ENCODE data around the gene SAMD13.

Gene SAMD13, protein sequence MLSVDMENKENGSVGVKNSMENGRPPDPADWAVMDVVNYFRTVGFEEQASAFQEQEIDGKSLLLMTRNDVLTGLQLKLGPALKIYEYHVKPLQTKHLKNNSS

GRCh38 chr1:84301004-84301784 is at the start of gene SAMD13:
Gene SAMD13 (plus strand): TSS chr1:84301708. CDS start chr1:84303235, 1,527 bp downstream.
- no peak for DNase-seq (ENCODE audit: low read depth in 3 of 3, low spot score in 1 of 3)

GRCh38 chr1:84253036-84253435 is 48.5 kb upstream of the SAMD13 start:
- no peak for DNase-seq (ENCODE audit: low read depth in 3 of 3, low spot score in 1 of 3)

- DNase-seq (ENCODE audit: low read depth in 3 of 3, low spot score in 1 of 3) = no peak
Measured at GRCh38 chr1:84253891-84254290, 47.6 kb upstream of the SAMD13 start.

DNA sequence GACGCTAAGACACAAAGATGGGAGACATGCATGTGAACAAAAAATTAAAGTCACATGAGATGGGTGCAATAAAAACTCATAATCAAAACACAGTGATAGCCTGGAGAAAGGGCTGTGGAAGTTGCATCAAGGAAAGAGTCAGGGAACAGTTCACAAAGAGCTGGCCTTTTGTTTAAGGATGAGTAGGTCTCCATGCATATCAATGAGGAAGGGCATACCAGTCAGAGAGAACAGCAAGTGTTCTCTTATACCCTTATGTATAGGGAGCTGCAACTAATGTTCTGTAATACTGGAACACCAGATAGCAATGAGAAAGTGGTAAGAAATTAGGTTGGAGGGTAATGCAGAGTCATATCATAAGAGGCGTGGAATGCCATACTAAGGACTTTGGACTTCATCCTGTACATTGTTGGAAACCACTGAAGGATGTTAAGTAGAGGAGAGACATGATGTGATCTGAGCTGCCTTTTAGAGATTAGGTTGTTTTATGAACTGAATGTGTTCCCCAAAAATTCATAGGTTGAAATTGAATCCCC is 46.7 kb upstream of the SAMD13 start:
- DNase-seq (ENCODE audit: low read depth in 3 of 3, low spot score in 1 of 3) = no peak

GRCh38 chr1:84255582-84255981 is 45.9 kb upstream of the SAMD13 start:
- DNase-seq (ENCODE audit: low read depth in 3 of 3, low spot score in 1 of 3) = no peak

GRCh38 chr1:84257617-84258016 is 43.9 kb upstream of the SAMD13 start:
- no peak for DNase-seq (ENCODE audit: low read depth in 3 of 3, low spot score in 1 of 3)

GRCh38 chr1:84259376-84259775 is 42.1 kb upstream of the SAMD13 start:
- no peak for DNase-seq (ENCODE audit: low read depth in 3 of 3, low spot score in 1 of 3)

DNA sequence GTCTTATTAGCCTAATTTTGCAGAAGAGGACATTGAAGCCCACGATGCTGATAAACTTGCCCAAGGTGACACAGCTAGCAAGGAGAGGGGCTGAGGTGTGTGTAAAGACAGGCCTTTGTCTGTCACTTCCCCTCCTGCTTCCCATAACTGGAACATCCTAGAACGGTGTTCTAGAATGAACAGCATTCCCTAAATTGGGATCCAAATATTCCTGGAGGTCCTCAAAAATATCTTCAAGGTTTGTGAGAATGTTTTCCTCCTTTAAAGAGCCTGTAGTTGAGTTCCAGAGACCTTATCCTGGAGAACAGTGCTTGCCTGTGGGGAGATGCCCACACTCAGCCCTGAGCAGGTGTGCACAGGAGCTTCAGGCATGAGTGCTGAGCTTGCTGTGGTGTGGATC is 41.5 kb upstream of the SAMD13 start:
- DNase-seq (ENCODE audit: low read depth in 3 of 3, low spot score in 1 of 3) = no peak

GRCh38 chr1:84260852-84261518 is 40.5 kb upstream of the SAMD13 start:
- DNase-seq (ENCODE audit: low read depth in 3 of 3, low spot score in 1 of 3) = no peak

DNA sequence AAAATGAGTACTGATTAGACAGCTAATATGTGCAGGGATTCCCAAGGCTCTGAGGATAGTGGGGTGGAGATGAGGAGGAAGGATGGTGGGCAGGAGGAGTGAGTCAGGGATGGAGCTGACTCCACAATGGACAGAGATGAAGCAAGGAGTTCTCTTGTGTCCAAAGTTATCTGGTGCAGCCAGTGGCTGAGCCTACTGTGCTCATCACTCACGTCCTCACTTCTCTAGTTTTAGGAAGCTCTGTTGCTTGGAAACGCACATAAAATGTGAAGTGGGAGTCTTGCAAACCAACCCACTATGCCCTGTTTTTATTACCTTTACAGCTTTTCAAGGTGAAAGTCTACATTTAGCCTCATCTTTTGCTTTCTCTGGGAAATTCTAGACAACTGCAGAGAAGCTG is 36.5 kb upstream of the SAMD13 start:
- DNase-seq (ENCODE audit: low read depth in 3 of 3, low spot score in 1 of 3) = no peak

DNA sequence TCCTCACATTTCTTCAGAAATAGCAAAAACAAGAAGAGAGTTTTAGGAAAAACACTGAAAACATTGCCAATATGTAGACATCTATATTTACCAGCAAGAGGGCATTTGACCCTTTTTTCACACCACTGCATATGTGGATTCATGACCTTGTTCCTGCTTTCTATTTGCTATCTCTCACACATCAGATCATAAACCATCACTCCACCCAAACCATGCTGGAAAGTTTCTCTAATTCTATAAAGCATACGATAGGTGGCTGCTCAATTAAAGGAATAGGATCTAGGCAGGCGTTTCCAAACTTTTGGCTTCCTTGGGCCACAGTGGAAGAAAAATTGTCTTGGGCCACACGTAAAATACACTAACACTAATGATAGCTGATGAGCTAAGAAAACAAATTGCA is 35.6 kb upstream of the SAMD13 start:
- no peak for DNase-seq (ENCODE audit: low read depth in 3 of 3, low spot score in 1 of 3)

GRCh38 chr1:84266748-84267147 is 34.8 kb upstream of the SAMD13 start:
- DNase-seq (ENCODE audit: low read depth in 3 of 3, low spot score in 1 of 3) = no peak

GRCh38 chr1:84267476-84267875 is 34.0 kb upstream of the SAMD13 start:
- no peak for DNase-seq (ENCODE audit: low read depth in 3 of 3, low spot score in 1 of 3)

- DNase-seq (ENCODE audit: low read depth in 3 of 3, low spot score in 1 of 3) = no peak
Measured at GRCh38 chr1:84268346-84268745, 33.2 kb upstream of the SAMD13 start.

GRCh38 chr1:84269306-84269705 is 32.2 kb upstream of the SAMD13 start:
- DNase-seq (ENCODE audit: low read depth in 3 of 3, low spot score in 1 of 3) = no peak

DNA sequence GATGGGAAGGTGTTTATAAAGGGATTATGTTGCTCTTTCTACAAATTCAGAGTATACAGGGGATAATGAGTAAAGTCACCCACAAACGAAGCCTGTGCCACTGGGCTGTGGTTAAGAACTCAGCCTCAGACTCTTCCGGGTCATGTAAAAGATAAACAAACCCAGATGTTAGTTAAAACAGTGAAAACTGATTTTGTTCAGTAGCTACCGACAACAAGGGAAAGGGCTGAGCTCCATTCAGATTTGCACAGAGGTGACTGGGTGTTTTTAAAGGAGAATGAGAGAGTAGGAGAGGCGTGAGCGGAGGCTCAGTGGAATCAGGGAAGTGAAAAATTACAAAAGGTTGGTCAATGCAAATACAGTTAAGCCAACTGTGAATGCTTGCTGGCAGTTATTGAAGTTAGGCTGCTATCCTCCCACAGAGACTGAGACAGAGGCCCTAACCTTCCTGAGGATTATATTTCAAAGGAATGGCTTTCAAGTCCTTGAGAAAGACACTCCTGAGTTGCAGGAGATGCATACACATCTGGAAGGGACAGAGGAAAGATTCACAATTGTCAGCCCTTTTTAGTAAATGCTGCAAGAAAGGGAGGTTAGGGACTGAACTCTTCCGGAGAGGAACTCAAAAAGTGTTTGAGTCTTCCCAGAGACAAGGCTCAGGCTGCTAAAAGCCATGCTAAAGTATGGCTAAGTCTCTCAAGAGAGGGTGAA is 29.9 kb upstream of the SAMD13 start:
- DNase-seq (ENCODE audit: low read depth in 3 of 3, low spot score in 1 of 3) = no peak

GRCh38 chr1:84272401-84272800 is 29.1 kb upstream of the SAMD13 start:
- DNase-seq (ENCODE audit: low read depth in 3 of 3, low spot score in 1 of 3) = no peak

DNA sequence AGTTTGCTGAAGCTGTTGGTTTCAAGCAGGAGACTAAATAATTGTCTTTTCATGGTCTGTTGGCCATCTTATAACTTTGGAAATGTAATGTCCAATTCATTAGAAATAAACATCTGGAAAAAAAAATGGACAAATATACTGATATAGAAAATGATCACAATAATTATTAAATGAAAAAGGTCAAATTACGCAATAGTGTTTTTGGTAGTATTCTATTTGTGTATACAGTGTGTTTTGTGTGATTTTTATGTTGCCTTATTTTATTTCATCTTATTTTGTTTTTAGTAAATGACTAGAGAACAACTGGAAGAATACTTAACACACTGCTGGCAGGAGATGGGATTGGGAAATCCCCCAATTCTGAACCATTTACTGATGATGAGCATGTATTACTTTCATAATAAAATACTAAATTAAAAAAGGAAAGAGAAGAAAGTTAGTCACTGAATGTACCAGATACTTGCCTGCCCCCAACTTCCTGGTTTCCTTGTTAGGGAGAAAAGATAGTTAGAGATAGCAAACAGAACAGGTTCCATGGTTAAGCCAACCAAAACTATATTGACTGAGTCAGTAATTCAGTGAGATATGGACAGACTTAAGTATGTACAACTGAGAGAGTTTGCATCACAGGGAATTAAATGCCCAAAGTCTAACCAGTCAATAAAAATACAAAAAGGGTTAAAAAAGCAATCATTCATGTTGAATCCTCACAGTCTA is 24.0 kb upstream of the SAMD13 start:
- DNase-seq (ENCODE audit: low read depth in 3 of 3, low spot score in 1 of 3) = no peak

- DNase-seq (ENCODE audit: low read depth in 3 of 3, low spot score in 1 of 3) = no peak
Measured at GRCh38 chr1:84278905-84279304, 22.6 kb upstream of the SAMD13 start.

DNA sequence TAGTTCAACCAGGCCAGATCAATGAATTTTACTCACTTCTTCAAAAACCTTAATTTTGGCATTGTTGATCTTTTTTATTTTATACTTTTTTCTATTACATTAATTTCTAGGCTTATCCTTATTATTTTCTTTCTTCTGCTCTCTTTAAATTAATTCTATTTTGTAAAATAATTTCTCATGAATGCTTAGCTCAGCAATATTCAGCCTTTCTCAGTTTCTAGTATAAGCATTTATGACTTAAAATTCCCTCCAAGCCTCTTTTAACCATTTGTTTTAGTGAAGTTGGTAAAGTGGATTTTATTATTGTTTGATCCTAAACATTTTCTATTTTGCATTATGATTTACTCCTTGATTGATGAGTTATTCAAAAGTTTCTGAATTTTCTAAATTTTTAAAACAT is 20.6 kb upstream of the SAMD13 start:
- DNase-seq (ENCODE audit: low read depth in 3 of 3, low spot score in 1 of 3) = no peak

DNA sequence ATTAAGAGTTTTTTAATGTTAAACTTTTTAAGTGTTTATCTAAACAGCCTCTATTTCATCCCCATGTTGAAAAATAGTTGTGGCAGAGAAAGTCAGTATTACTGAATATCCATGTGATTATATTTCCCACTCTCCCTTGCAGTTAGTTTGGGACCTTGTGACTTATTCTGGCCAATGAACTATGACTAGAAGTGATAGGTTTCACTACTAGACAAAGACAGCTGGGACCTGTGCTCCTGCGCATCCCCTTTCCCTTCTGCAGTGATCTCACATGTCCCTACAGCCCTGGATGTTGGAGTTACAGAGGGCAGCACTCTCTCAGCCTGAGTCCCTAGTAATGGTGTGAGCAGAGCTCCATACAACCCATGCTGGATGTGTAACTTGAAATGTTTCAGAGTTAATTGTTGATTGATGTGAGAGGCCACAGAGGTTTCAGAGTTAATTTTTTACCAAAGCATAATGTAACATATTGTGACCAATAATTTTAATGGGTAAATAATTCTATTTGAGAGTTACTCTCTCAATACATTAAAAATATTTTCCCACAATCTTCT is 18.7 kb upstream of the SAMD13 start:
- no peak for DNase-seq (ENCODE audit: low read depth in 3 of 3, low spot score in 1 of 3)

Measured in stimulated activated CD4-positive, alpha-beta T cell treated with anti-CD3 and anti-CD28 coated beads, TNF-alpha, amount 100 ng/mL, for 1 hour (primary cell).